ENCODE measurements around the gene DPP7.
"Not testable (repeated sequence)": the region's sequence is repeated elsewhere in the genome, so short reads cannot be mapped to it uniquely, and the experiment has no call there.

DPP7 gene

DNA sequence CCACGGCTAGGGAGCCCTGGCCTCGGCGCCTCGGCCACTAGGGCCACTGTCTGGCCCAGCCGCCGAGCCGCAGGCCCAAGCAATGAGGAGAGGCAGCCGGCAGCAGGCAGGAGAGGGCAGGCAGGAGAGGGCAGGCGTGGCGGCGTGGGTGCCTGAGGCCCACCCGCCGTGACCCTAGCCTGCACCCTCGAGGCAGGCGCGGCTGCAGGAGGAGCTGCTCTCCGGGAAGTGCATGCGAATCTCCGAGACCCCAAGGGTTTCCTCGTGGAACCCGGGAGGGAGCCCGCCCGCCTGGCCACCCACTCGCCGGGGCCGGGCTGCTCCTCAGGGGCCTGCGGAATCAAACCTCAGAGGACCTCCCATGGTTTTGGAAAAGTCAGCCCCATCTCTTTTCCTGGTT lies 33.7 kb upstream of the DPP7 start:
- no peak for DNase-seq (ENCODE audit: low read depth, low spot score)

DNA sequence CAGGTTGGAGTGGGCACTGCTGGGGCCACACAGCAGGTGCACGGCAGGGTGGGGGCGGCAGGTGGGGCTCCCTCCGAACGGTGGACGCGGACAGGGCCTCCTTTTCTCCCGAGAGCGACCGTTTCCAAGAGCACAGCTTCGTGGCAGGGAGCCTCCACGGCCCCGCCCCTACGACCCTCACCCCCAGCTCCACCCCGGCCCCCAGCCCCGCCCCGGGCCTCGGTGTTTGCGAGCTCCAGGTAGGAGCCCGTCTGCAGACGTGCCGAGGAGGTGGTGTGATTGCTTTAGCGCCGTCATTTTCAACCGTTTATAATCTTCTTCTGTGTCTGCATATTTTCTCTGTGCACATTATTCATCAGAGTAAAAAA lies 33.2 kb upstream of the DPP7 start:
- no peak for DNase-seq (ENCODE audit: low read depth, low spot score)

- no peak for DNase-seq (ENCODE audit: low read depth, low spot score)
These were observed 32.7 kb upstream of the DPP7 start for GRCh38 chr9:137147091-137147792.

GRCh38 chr9:137146527-137146918 lies 32.0 kb upstream of the DPP7 start:
- no peak for DNase-seq (ENCODE audit: low read depth, low spot score)

- DNase-seq (ENCODE audit: low read depth, low spot score) = no peak
These were observed 31.4 kb upstream of the DPP7 start for GRCh38 chr9:137145731-137146526.

DNA sequence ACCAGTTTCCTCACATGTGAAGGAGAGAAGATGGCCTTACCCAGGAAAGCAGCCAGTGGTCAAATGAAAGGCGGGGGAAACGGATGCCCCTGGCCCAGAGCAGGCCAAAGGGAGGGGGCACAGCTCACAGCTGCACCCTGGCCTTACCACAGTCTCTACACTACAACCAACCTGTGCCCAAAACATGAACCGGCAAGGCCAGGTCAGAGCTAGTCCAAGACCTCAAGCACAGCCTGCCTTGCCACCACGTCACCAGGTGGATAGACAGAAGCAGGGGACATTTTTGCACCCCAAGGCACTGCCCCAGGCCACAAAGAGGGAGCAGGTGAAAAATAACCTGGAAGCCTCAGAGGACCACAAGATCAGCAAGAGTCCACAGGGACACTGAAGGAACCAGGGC lies 28.9 kb upstream of the DPP7 start:
- no peak for DNase-seq (ENCODE audit: low read depth, low spot score)

DNA sequence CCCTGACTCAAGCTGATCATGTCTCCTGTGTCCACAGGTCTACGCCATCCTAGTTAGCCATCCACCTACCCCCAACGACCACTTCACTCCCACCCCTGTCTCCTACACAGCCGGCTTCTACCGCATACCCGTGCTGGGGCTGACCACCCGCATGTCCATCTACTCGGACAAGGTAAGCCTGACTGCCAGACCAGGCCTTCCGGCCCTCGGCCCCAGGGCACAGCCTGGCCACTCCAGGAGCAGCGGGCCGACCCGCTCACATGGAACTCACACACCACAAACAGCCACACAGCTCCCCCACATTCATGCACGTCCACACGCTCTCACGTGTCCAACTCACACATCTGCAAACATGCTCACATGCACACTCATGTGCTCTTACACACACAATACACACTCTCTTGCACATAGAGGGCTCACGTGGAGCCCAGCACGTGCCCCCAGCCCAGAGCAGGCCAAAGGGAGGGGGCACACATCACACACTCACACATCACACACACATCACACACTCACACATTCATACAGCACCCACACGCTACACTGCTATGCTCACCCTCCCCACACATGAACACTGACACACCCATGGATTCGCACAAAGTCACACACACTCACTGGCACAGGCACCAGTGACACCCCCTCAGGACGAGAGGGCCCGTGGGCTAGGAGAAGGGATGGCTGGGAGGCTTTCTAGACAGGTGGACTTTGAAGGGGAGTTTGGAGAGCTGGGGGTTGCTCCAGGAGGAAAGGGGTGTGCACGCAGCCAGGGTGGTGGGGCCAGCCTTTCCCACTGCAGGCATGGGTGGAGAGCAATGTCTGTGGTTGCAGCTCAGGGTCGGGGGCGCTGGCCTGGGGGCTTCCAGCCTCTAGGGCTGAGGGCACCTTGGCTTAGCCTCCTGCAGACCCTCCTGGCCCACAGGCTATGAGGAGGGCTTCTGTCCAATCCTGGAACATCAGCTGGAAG lies 27.7 kb upstream of the DPP7 start:
- DNase-seq (ENCODE audit: low read depth, low spot score) = no peak

GRCh38 chr9:137141050-137141810 lies 26.7 kb upstream of the DPP7 start:
- no peak for DNase-seq (ENCODE audit: low read depth, low spot score)

GRCh38 chr9:137140151-137141012 lies 25.8 kb upstream of the DPP7 start:
- DNase-seq (ENCODE audit: low read depth, low spot score) = no peak

- no peak for DNase-seq (ENCODE audit: low read depth, low spot score)
These were observed 25.1 kb upstream of the DPP7 start for GRCh38 chr9:137139468-137140150.

- no peak for DNase-seq (ENCODE audit: low read depth, low spot score)
These were observed 24.4 kb upstream of the DPP7 start, which contains the start of gene GRIN1 for GRCh38 chr9:137138722-137139467. Gene GRIN1, plus strand, starts transcription at chr9:137139154. Its CDS starts 333 bp downstream, at chr9:137139487.

- peak; percentile 43 for DNase-seq (ENCODE audit: low read depth, low spot score)
These were observed 23.7 kb upstream of the DPP7 start for GRCh38 chr9:137138058-137138721.

- no peak for DNase-seq (ENCODE audit: low read depth, low spot score)
These were observed 22.5 kb upstream of the DPP7 start for GRCh38 chr9:137136881-137137607.

DNA sequence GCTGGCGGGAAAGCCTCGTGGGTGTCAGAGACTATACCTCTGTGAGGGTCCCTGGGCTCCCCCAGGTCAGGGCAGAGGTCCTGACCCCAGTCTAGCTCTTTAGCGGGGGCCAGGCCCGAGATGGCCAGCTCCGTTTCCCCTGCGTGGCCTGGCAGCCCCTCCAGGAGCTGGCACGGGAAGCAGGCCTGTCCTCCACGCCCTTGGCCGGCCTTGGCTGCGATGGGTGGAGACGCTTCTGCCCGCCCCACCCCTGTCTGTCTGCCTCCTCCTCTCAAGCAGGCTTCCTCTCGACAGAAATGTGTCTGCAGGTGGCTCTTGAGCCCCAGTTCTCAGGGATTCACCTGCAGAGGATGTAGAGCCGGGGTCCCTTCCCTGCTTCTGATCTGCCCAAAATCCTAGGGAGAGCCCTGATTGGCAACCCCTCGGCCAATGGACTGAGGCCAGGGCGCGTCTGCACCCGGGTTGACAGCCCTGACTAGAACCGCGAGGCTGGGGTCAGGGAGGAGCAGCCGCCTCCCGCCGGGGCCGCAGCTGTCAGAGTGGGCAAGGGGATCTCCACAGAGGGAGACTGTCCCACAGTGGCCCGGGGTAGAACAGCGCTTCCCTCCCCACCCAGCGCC lies 21.8 kb upstream of the DPP7 start:
- no peak for DNase-seq (ENCODE audit: low read depth, low spot score)

- not testable (repeated sequence) for DNase-seq (ENCODE audit: low read depth, low spot score)
These were observed 20.6 kb upstream of the DPP7 start for GRCh38 chr9:137135154-137135553.

GRCh38 chr9:137134191-137134590 lies 19.7 kb upstream of the DPP7 start:
- DNase-seq (ENCODE audit: low read depth, low spot score) = no peak

DNA sequence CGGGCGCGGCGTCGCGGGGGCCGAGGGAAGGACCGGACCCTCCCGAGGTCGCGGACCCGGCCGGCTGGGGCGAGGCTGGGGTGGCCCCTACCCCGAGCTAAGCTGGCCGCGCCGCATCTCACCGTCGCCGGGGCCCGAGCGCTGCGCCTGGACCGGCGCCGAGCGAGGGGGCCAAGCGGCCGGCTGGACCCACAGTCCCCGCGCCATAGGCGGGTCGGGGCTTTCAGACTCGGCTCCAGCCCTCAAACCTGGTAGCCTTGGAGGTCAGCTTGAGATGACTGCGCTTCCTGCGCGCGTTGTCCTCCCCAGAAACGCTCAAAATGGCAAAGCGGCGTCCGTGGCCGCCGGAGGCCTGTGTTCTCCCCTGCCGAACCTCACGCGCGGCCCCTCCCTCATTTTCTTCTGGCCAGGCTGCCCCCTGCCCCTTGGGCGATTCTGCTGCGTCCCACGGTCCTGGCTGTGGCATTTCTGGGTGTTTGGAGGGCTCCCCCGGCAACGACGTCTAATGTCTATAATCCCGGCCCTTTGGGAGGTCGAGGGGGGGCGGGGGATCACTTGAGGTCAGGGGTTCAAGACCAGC lies 15.7 kb upstream of the DPP7 start:
- no peak for DNase-seq (ENCODE audit: low read depth, low spot score)

All from ELF-1 (cell line).